GM12891 (cell line): ENCODE results near the gene CNKSR2.

Source experiments
- DNase-seq: peaks from one replicate; pipeline ENCODE4 v3.0.0; 2011; ENCODE audit warnings: low spot score; ENCODE audit not compliant: insufficient read length
- FAIRE-seq: peaks from 2 replicates; lab custom pipeline; 2011; peaks lifted over from hg19 to GRCh38; lab: Jason Lieb, UNC
- PAX5 ChIP-seq: IDR thresholded peaks from 2 replicates; pipeline ENCODE4 v1.6.1; 2011; ENCODE audit warnings: low read length, moderate library complexity, mild to moderate bottlenecking; ENCODE audit not compliant: insufficient read depth, severe bottlenecking
- POLR2A ChIP-seq: IDR thresholded peaks from 2 replicates; pipeline ENCODE4 v1.6.1; 2011; ENCODE audit warnings: low read depth, low read length, control low read depth
- POLR2AphosphoS5 ChIP-seq: IDR thresholded peaks from 2 replicates; pipeline ENCODE4 v1.6.1; 2011; ENCODE audit warnings: low read depth, low read length, control low read depth
- POU2F2 ChIP-seq: IDR thresholded peaks from 2 replicates; pipeline ENCODE4 v1.6.1; 2011; ENCODE audit warnings: low read depth, mild to moderate bottlenecking, control low read depth, low read length, moderate library complexity
- SPI1 ChIP-seq: IDR thresholded peaks from 2 replicates; pipeline ENCODE4 v1.6.1; 2011; ENCODE audit warnings: low read depth, low read length, control low read depth
- TAF1 ChIP-seq: IDR thresholded peaks from 2 replicates; pipeline ENCODE4 v1.6.1; 2011; ENCODE audit warnings: low read depth, low read length, control low read depth

Gene CNKSR2

DNA sequence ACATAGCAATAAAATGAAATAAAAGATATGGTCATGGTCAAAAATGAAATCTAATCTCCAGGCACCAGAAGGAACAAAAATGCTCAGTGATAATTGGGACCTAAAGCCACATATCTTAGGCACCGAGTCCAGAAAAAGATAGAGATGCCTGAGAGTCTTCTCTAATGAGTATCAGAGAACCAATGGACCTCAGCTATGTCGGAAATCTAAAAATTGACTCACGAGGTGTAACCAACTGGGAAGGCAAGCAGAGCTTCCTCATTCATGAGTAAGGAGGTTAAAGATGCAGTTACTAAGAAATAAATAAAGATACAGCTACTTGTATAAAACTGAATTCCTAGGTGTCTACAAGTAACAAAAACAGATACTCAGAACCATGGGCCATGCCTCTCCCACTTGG, 211.8 kb downstream of the CNKSR2 start:
- TF ChIP-seq SPI1 (no peak), PAX5 (no peak), POLR2A (no peak), POU2F2 (no peak), TAF1 (no peak), POLR2AphosphoS5 (no peak)
- no peak for FAIRE-seq

DNA sequence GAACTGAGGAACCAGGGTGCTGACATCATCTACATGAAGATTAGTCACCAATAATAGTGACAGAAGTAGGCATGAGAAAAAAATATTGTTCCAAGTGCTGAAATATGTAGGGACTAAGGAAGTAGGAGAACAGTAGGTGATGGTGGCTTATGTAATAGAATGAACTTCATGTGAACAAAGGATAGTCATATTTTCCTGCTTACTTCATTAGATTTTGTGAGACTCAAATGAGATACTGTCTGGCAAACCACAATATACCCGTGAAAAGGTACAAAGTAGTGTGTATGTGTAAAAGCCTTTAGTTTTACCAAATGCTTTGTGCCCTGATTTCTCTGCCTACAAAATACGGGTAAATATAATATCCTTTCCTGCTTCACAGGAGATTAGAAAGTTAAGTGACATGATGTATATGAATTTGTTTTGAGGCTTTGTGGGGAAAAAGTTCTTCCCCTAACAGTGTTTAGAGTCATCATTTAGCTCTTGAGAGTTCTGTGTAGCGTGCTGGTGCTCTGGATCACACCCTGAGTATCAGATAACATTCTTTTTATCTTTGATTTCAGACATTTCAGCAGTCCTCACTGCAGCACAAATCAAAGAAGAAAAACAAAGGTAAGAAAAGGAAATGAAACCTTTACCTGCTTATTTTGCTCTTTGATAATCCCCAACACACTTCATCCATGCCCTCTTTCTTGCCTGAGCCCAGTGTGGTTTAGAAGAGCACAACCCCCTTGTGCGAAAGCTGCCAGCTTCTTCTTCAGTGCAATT, 216.0 kb downstream of the CNKSR2 start:
- TF ChIP-seq POU2F2 (no peak), POLR2AphosphoS5 (no peak), PAX5 (no peak), POLR2A (no peak), TAF1 (no peak), SPI1 (no peak)
- DNase-seq: no peak
- FAIRE-seq: peak; percentile 65

More for the DNA sequence above, 211.8 kb downstream of the CNKSR2 start:
- DNase-seq: no peak

- peak; percentile 62 for FAIRE-seq
- no peak for TF ChIP-seq SPI1
- TF ChIP-seq POU2F2: no peak
- TF ChIP-seq TAF1: no peak
- no peak for TF ChIP-seq POLR2A
- TF ChIP-seq PAX5: no peak
- no peak for TF ChIP-seq POLR2AphosphoS5
- DNase-seq: no peak
These were observed 231.8 kb downstream of the CNKSR2 start for GRCh38 chrX:21606002-21606401.

GRCh38 chrX:21610168-21610567, 235.9 kb downstream of the CNKSR2 start:
- no peak for FAIRE-seq
- no peak for DNase-seq
- TF ChIP-seq POU2F2 (no peak), POLR2AphosphoS5 (no peak), TAF1 (no peak), PAX5 (no peak), SPI1 (no peak), POLR2A (no peak)

- FAIRE-seq (no peak), DNase-seq (no peak)
- TF ChIP-seq TAF1: no peak
- TF ChIP-seq SPI1: no peak
- no peak for TF ChIP-seq POLR2A
- no peak for TF ChIP-seq POLR2AphosphoS5
- TF ChIP-seq POU2F2: no peak
- no peak for TF ChIP-seq PAX5
These were observed 237.9 kb downstream of the CNKSR2 start for GRCh38 chrX:21612154-21612553.

- DNase-seq: no peak
- no peak for FAIRE-seq
- no peak for TF ChIP-seq TAF1
- no peak for TF ChIP-seq POU2F2
- TF ChIP-seq SPI1: no peak
- no peak for TF ChIP-seq PAX5
- TF ChIP-seq POLR2AphosphoS5: no peak
- TF ChIP-seq POLR2A: no peak
These were observed 242.2 kb downstream of the CNKSR2 start for GRCh38 chrX:21616386-21616785.

- FAIRE-seq (no peak), DNase-seq (no peak)
- TF ChIP-seq PAX5 (no peak), POU2F2 (no peak), POLR2A (no peak), TAF1 (no peak), POLR2AphosphoS5 (no peak), SPI1 (no peak)
These were observed 246.0 kb downstream of the CNKSR2 start for GRCh38 chrX:21620234-21620633.

DNA sequence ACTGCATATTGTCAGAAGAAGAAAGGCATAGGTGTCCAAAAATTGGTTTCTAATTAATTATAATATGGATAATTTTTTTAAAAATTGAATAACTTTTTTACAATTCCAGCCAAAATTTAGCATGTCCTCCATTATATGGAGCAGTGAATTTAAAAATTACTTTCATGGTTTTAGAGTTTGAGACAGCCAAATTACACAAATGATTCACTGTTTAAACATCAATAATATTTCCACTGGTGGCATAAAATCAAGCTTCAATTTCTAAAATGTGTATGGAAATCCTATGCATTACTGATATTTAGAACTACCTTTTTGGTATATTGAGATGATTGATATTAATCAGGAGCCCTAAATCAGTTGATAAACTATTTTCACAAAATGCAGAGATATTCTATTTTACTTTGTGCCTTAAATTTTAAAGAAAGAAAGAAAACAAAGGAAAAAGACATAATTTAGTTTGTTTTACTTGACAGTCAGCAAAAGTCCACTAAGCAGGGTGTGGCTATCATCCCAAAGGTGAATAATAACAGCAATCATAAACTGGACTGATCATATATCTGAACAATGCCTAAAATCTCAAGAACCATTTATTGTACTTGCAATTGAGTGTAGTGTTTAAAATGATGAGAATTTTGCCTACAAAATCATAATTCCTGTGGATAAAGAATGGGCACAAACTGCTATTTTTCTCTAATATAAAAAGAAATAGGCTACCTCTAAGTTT, 249.7 kb downstream of the CNKSR2 start:
- FAIRE-seq (no peak), DNase-seq (no peak)
- TF ChIP-seq POU2F2 (no peak), TAF1 (no peak), POLR2A (no peak), PAX5 (no peak), SPI1 (no peak), POLR2AphosphoS5 (no peak)

DNA sequence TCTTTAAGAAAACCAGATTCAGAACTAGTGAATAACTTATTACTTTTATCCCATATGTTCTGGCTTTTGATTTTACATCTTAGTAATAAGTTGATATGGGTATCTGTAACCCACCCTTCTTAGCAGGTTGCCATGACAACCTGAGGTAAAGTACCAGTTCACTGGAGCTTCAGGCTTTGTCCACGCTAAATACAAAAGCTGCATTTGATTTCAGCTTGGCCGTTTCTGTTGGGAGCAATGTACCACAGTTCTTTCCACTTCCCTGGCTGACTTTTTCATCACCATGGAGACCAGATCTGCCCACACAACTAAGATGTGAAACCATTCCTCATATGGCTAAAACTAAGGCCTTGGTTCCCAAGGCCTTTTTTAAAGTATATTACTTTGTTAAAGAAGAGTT, 257.8 kb downstream of the CNKSR2 start:
- FAIRE-seq (no peak), DNase-seq (no peak)
- no peak for TF ChIP-seq POLR2A
- TF ChIP-seq TAF1: no peak
- TF ChIP-seq PAX5: no peak
- TF ChIP-seq POLR2AphosphoS5: no peak
- no peak for TF ChIP-seq POU2F2
- TF ChIP-seq SPI1: no peak

GRCh38 chrX:21638311-21638710, 264.1 kb downstream of the CNKSR2 start:
- FAIRE-seq (no peak), DNase-seq (no peak)
- no peak for TF ChIP-seq POLR2A
- TF ChIP-seq SPI1: no peak
- TF ChIP-seq TAF1: no peak
- TF ChIP-seq PAX5: no peak
- no peak for TF ChIP-seq POLR2AphosphoS5
- no peak for TF ChIP-seq POU2F2
